ENCODE measurements around the gene STPG4. TPM values are rescaled to one million over a fixed set of nuclear protein-coding genes. Genes with fewer than 3 reads are reported as not detected.

The STPG4 gene
- total RNA-seq, 1 donor from 2014 or later, result not detected

- intact Hi-C loops (cut with micrococcal nuclease), result no loop called here
- H3K27me3 ChIP-seq (ENCODE audit: low read depth), result no peaks in the 10 kb centered on the region
- no peaks in the 10 kb centered on the region for H3K9me3 ChIP-seq (replicated peaks)
- no peak overlapping the region for H3K4me3 ChIP-seq
- H3K36me3 ChIP-seq, result peaks cover 21% of the 10 kb centered on the region
- TF ChIP-seq CTCF (IDR thresholded peaks at IDR 0.05; ENCODE audit: borderline replicate concordance), result no peak
- no peak overlapping the region for H3K27ac ChIP-seq (replicated peaks)
- H3K4me1 ChIP-seq, result peaks cover 79% of the 10 kb centered on the region
- DNase-seq, result no peak
These were observed 101.0 kb downstream of the STPG4 start for GRCh38 chr2:47054036-47054555.

- peaks cover 72% of the 10 kb centered on the region for H3K4me1 ChIP-seq
- peaks cover 21% of the 10 kb centered on the region for H3K36me3 ChIP-seq
- no peaks in the 10 kb centered on the region for H3K9me3 ChIP-seq (replicated peaks)
- intact Hi-C loops (cut with micrococcal nuclease), result no loop called here
- no peak for DNase-seq
- no peaks in the 10 kb centered on the region for H3K27me3 ChIP-seq (ENCODE audit: low read depth)
- TF ChIP-seq CTCF (IDR thresholded peaks at IDR 0.05; ENCODE audit: borderline replicate concordance), result no peak
- no peak overlapping the region for H3K27ac ChIP-seq (replicated peaks)
- H3K4me3 ChIP-seq, result no peak overlapping the region
These were observed 102.3 kb downstream of the STPG4 start for GRCh38 chr2:47052847-47053246.

- no peak for TF ChIP-seq CTCF (IDR thresholded peaks at IDR 0.05; ENCODE audit: borderline replicate concordance)
- H3K27me3 ChIP-seq (ENCODE audit: low read depth), result no peaks in the 10 kb centered on the region
- no peak overlapping the region for H3K4me3 ChIP-seq
- H3K27ac ChIP-seq (replicated peaks), result no peak overlapping the region
- peaks cover 64% of the 10 kb centered on the region for H3K4me1 ChIP-seq
- no peak for DNase-seq
- no peaks in the 10 kb centered on the region for H3K9me3 ChIP-seq (replicated peaks)
- intact Hi-C loops (cut with micrococcal nuclease), result no loop called here
- peaks cover 33% of the 10 kb centered on the region for H3K36me3 ChIP-seq
These were observed 103.5 kb downstream of the STPG4 start for GRCh38 chr2:47051562-47051961.

- DNase-seq, result no peak
- no peak overlapping the region for H3K4me3 ChIP-seq
- intact Hi-C loops (cut with micrococcal nuclease), result no loop called here
- H3K4me1 ChIP-seq, result peaks cover 56% of the 10 kb centered on the region
- H3K27me3 ChIP-seq (ENCODE audit: low read depth), result no peaks in the 10 kb centered on the region
- no peak for TF ChIP-seq CTCF (IDR thresholded peaks at IDR 0.05; ENCODE audit: borderline replicate concordance)
- peak overlapping the region; percentile 72 for H3K27ac ChIP-seq (replicated peaks)
- H3K36me3 ChIP-seq, result peaks cover 41% of the 10 kb centered on the region
- no peaks in the 10 kb centered on the region for H3K9me3 ChIP-seq (replicated peaks)
These were observed 104.3 kb downstream of the STPG4 start for GRCh38 chr2:47050762-47051161.

- Histone ChIP-seq H3K4me1 (peaks cover 50% of the 10 kb centered on the region), H3K4me3 (no peak overlapping the region), H3K27ac (replicated peaks) (peak overlapping the region; percentile 72), H3K27me3 (ENCODE audit: low read depth) (no peaks in the 10 kb centered on the region), H3K9me3 (replicated peaks) (no peaks in the 10 kb centered on the region), H3K36me3 (peaks cover 42% of the 10 kb centered on the region)
- intact Hi-C loops (cut with micrococcal nuclease), result no loop called here
- no peak for DNase-seq
- no peak for TF ChIP-seq CTCF (IDR thresholded peaks at IDR 0.05; ENCODE audit: borderline replicate concordance)
These were observed 104.9 kb downstream of the STPG4 start for GRCh38 chr2:47050021-47050760.

Measured in left ventricle myocardium inferior (tissue), 1 donor.